GM23338 (cell line): ENCODE data around the gene CCDC57. TPM values are rescaled to one million over a fixed set of nuclear protein-coding genes. Genes with fewer than 3 reads are reported as not detected.

Experiments
- ATAC-seq: fragments of 200-7000 bp; cut with Tn5 transposase; 3 replicates; pipeline ENCODE4 v1.9.1; 2020
- DNase-seq: peaks from one replicate; pipeline ENCODE4 v3.0.0-alpha.2; 2015; ENCODE audit warnings: low spot score
- H2AFZ ChIP-seq: fragments of 200-600 bp; sonication (generic); 2 replicates; pipeline ENCODE4 v1.8.0; 2016; ENCODE audit warnings: antibody characterized with exemption, mild to moderate bottlenecking, moderate library complexity
- H3F3A ChIP-seq: fragments of 200-600 bp; sonication (generic); replicated peaks from 2 replicates; pipeline ENCODE4 v1.8.0; 2017; ENCODE audit warnings: antibody characterized with exemption, mixed run types, low read depth
- H3K27ac ChIP-seq: fragments of 200-600 bp; sonication (generic); 2 replicates; pipeline ENCODE4 v1.6.1; 2016; ENCODE audit warnings: low read depth
- H3K27me3 ChIP-seq: fragments of 200-600 bp; sonication (generic); 2 replicates; pipeline ENCODE4 v1.8.0; 2016; ENCODE audit warnings: mild to moderate bottlenecking, mixed run types, moderate library complexity; ENCODE audit not compliant: insufficient read depth
- H3K36me3 ChIP-seq: fragments of 200-600 bp; sonication (generic); 2 replicates; pipeline ENCODE4 v1.8.0; 2016; ENCODE audit warnings: mild to moderate bottlenecking; ENCODE audit not compliant: insufficient read depth
- H3K4me1 ChIP-seq: fragments of 200-600 bp; sonication (generic); 2 replicates; pipeline ENCODE4 v1.8.0; 2016; ENCODE audit warnings: mild to moderate bottlenecking, moderate library complexity; ENCODE audit not compliant: insufficient read depth
- H3K4me2 ChIP-seq: fragments of 200-600 bp; sonication (generic); 2 replicates; pipeline ENCODE4 v1.7.1; 2017; ENCODE audit warnings: mixed run types
- H3K4me3 ChIP-seq: fragments of 200-600 bp; sonication (generic); 2 replicates; pipeline ENCODE4 v1.6.1; 2016; ENCODE audit warnings: mixed run types
- H3K79me2 ChIP-seq: fragments of 200-600 bp; sonication (generic); replicated peaks from 2 replicates; pipeline ENCODE4 v1.8.0; 2017; ENCODE audit warnings: mild to moderate bottlenecking; ENCODE audit not compliant: insufficient read depth
- H3K9me2 ChIP-seq: fragments of 200-600 bp; sonication (generic); 2 replicates; pipeline ENCODE4 v1.8.0; 2017; ENCODE audit not compliant: insufficient read depth
- H4K20me1 ChIP-seq: fragments of 200-600 bp; sonication (generic); replicated peaks from 2 replicates; pipeline ENCODE4 v1.8.0; 2017; ENCODE audit warnings: mild to moderate bottlenecking; ENCODE audit not compliant: insufficient read depth
- H3K27ac Mint-ChIP-seq: 2 replicates; pipeline ENCODE4 v1.8.0; 2020; ENCODE audit warnings: inconsistent platforms, mild to moderate bottlenecking, moderate library complexity, mixed read lengths
- H3K27me3 Mint-ChIP-seq: 3 replicates; pipeline ENCODE4 v1.8.0; 2022; ENCODE audit warnings: low read depth, mild to moderate bottlenecking, moderate library complexity, mixed read lengths, inconsistent platforms; ENCODE audit not compliant: insufficient read depth, poor library complexity
- H3K36me3 Mint-ChIP-seq: 3 replicates; pipeline ENCODE4 v1.8.0; 2021; ENCODE audit warnings: low read depth, mild to moderate bottlenecking, inconsistent platforms, moderate library complexity, mixed read lengths
- H3K4me1 Mint-ChIP-seq: 3 replicates; pipeline ENCODE4 v1.8.0; 2020; ENCODE audit warnings: mild to moderate bottlenecking, inconsistent platforms, mixed read lengths
- H3K4me3 Mint-ChIP-seq: 3 replicates; pipeline ENCODE4 v1.8.0; 2021; ENCODE audit warnings: moderate library complexity, mild to moderate bottlenecking, inconsistent platforms, mixed read lengths
- H3K9me3 Mint-ChIP-seq: 3 replicates; pipeline ENCODE4 v1.8.0; 2020; ENCODE audit warnings: moderate library complexity, mild to moderate bottlenecking, inconsistent platforms, mixed read lengths
- CREB1 ChIP-seq: fragments of 250-450 bp; sonication (Bioruptor Pico); IDR thresholded peaks from 2 replicates; pipeline ENCODE4 v1.5.0; 2020; ENCODE audit warnings: low read depth, mild to moderate bottlenecking, moderate library complexity
- CTCF ChIP-seq, 2 experiments: fragments of 200-600 bp in 1 of 2; sonication (generic) in 1 of 2; conservative IDR thresholded peaks; 2 replicates each; pipeline versions ENCODE4 v1.5.1 to v1.6.1; 2016 to 2017; ENCODE audit warnings: antibody characterized with exemption in 2 of 2, low read depth in 2 of 2, mild to moderate bottlenecking in 2 of 2, moderate library complexity in 1 of 2
- EZH2 ChIP-seq: fragments of 200-600 bp; sonication (generic); IDR thresholded peaks from one replicate; pipeline ENCODE4 v1.8.0; 2017; ENCODE audit warnings: antibody characterized with exemption, mild to moderate bottlenecking, low read depth; ENCODE audit not compliant: unreplicated experiment
- EZH2phosphoT487 ChIP-seq: fragments of 200-600 bp; sonication (generic); IDR thresholded peaks from one replicate; pipeline ENCODE4 v1.8.1; 2018; ENCODE audit warnings: antibody characterized with exemption; ENCODE audit not compliant: unreplicated experiment
- JUNB ChIP-seq: IDR thresholded peaks from one replicate; pipeline ENCODE4 v1.6.1; 2016; ENCODE audit warnings: antibody characterized with exemption; ENCODE audit not compliant: unreplicated experiment
- REST ChIP-seq: IDR thresholded peaks from one replicate; pipeline ENCODE4 v1.6.1; 2018; ENCODE audit warnings: antibody characterized with exemption; ENCODE audit not compliant: unreplicated experiment
- ZNF331 ChIP-seq: fragments of 250-450 bp; sonication (Bioruptor Pico); IDR thresholded peaks from 2 replicates; pipeline ENCODE4 v1.5.0; 2020; ENCODE audit warnings: low read depth, mild to moderate bottlenecking, moderate library complexity
- ZNF462 ChIP-seq: fragments of 250-450 bp; sonication (Bioruptor Pico); IDR thresholded peaks from 2 replicates; pipeline ENCODE4 v1.5.0; 2020; ENCODE audit warnings: mild to moderate bottlenecking, moderate library complexity
- polyA plus RNA-seq: library from polyadenylated mRNA; unstranded; fragments of >200 nt; fragmentation: Nextera tagmentation; extraction: Ambion mirVana; gene quantifications from 2 replicates; pipeline ENCODE4 v1.2.1, GENCODE V29; 2016
- total RNA-seq: library from RNA; depleted of rRNA; stranded (reverse); fragments of >200 nt; shearing (Covaris generic); gene quantifications from 2 replicates; pipeline ENCODE4 v1.2.3, GENCODE V29; 2014

The CCDC57 gene
- total and polyA plus RNA-seq, 2 experiments from 2014 or later: 7.0 to 16.3 TPM

GRCh38 chr17:82195675-82196672, 16.7 kb downstream of the CCDC57 start (continued):
- no peak for TF ChIP-seq ZNF331 (CRISPR knock-in tag)
- no peak for TF ChIP-seq EZH2phosphoT487
- TF ChIP-seq CTCF (conservative IDR thresholded peaks at IDR 0.05; ENCODE audit: low read depth in 2 of 2): no peak
- no peak for TF ChIP-seq REST
- TF ChIP-seq EZH2: no peak
- no peak for TF ChIP-seq CREB1

- peaks cover 12% of the 10 kb centered on the region; the same call in 2 of the 3 replicates for H3K36me3 Mint-ChIP-seq
- TF ChIP-seq CREB1 (no peak), ZNF462 (CRISPR knock-in tag) (no peak), CTCF (conservative IDR thresholded peaks at IDR 0.05; ENCODE audit: low read depth in 2 of 2) (no peak), EZH2 (no peak), ZNF331 (CRISPR knock-in tag) (no peak), JUNB (no peak)
These were observed 17.9 kb downstream of the CCDC57 start for GRCh38 chr17:82194765-82195164.

More at GRCh38 chr17:82194765-82195164, 17.9 kb downstream of the CCDC57 start:
- Histone ChIP-seq H2AFZ (no peak overlapping the region), H3K4me1 (no peaks in the 10 kb centered on the region), H3K27ac (no peak overlapping the region), H3K4me2 (no peak overlapping the region), H3K79me2 (no peaks in the 10 kb centered on the region), H3K9me2 (no peaks in the 10 kb centered on the region), H4K20me1 (peaks cover 2% of the 10 kb centered on the region; the same call in 1 of the 2 replicates), H3K27me3 (no peaks in the 10 kb centered on the region), H3F3A (no peaks in the 10 kb centered on the region), H3K4me3 (no peak overlapping the region), H3K36me3 (no peaks in the 10 kb centered on the region)
- no peak for ATAC-seq
- H3K27me3 Mint-ChIP-seq: peaks cover 1% of the 10 kb centered on the region
- DNase-seq: no peak
- H3K9me3 Mint-ChIP-seq: no peaks in the 10 kb centered on the region; the same call in 2 of the 3 replicates
- no peaks in the 10 kb centered on the region for H3K4me1 Mint-ChIP-seq
- H3K27ac Mint-ChIP-seq: no peak overlapping the region
- H3K4me3 Mint-ChIP-seq: no peak overlapping the region
